IPS DF 6.9 (cell line): ENCODE measurements around the gene FGF8.
A peak's percentile ranks its signal among the peaks of the same experiment; 100 is the strongest.
"Not testable (repeated sequence)": the region's sequence is repeated elsewhere in the genome, so short reads cannot be mapped to it uniquely, and the experiment has no call there.

Source experiments
- DNase-seq: peaks from one replicate; pipeline ENCODE4 v3.0.0-alpha.2; 2013; ENCODE audit warnings: low read depth, low spot score
- H3K27ac ChIP-seq: one replicate; pipeline ENCODE4 v1.5.1; 2013; ENCODE audit warnings: low read length, control low read depth
- H3K27me3 ChIP-seq: 2 replicates; pipeline ENCODE4 v1.6.1; 2013; ENCODE audit warnings: mild to moderate bottlenecking, low read length; ENCODE audit not compliant: control insufficient read depth, insufficient read depth
- H3K36me3 ChIP-seq: 2 replicates; pipeline ENCODE4 v1.6.1; 2013; ENCODE audit warnings: low read length; ENCODE audit not compliant: control insufficient read depth, insufficient read depth
- H3K4me1 ChIP-seq: 2 replicates; pipeline ENCODE4 v1.6.1; 2013; ENCODE audit warnings: low read length; ENCODE audit not compliant: control insufficient read depth, insufficient read depth
- H3K4me3 ChIP-seq: 2 replicates; pipeline ENCODE4 v1.5.1; 2013; ENCODE audit warnings: mild to moderate bottlenecking, low read length
- H3K9me3 ChIP-seq: 2 replicates; pipeline ENCODE4 v1.6.1; 2013; ENCODE audit warnings: low read length, inconsistent platforms; ENCODE audit not compliant: control insufficient read depth, insufficient read depth
- WGBS: extraction: QIAGEN DNeasy Blood & Tissue Kit; methylation state at CpG from one replicate; pipeline ENCODE4 v1.1.7; 2013; ENCODE audit warnings: mixed read lengths, missing lambda C conversion rate; ENCODE audit not compliant: insufficient read length, insufficient coverage; 5-methylcytosine and 5-hydroxymethylcytosine counted together

The FGF8 gene

GRCh38 chr10:101812606-101813005, 36.7 kb upstream of the FGF8 start:
- Histone ChIP-seq H3K9me3 (no peaks in the 10 kb centered on the region), H3K27me3 (no peaks in the 10 kb centered on the region), H3K36me3 (peaks cover 5% of the 10 kb centered on the region; the same call in 1 of the 2 replicates), H3K4me1 (no peaks in the 10 kb centered on the region; the same call in 1 of the 2 replicates), H3K4me3 (no peak overlapping the region), H3K27ac (no peak overlapping the region)
- DNase-seq, result no peak
- no CpG with 5 or more reads among the region's 4 CpGs for WGBS

GRCh38 chr10:101807158-101807557, 31.2 kb upstream of the FGF8 start:
- Histone ChIP-seq H3K4me3 (no peak overlapping the region), H3K4me1 (no peaks in the 10 kb centered on the region), H3K9me3 (no peaks in the 10 kb centered on the region), H3K27ac (no peak overlapping the region), H3K36me3 (peaks cover 11% of the 10 kb centered on the region; the same call in 1 of the 2 replicates), H3K27me3 (no peaks in the 10 kb centered on the region)
- WGBS, result no CpG with 5 or more reads among the region's 1 CpG
- DNase-seq, result no peak

GRCh38 chr10:101803511-101803910, 27.6 kb upstream of the FGF8 start:
- no peaks in the 10 kb centered on the region for H3K27me3 ChIP-seq
- no peaks in the 10 kb centered on the region for H3K9me3 ChIP-seq
- DNase-seq, result no peak
- H3K4me3 ChIP-seq, result no peak overlapping the region
- peaks cover 28% of the 10 kb centered on the region for H3K36me3 ChIP-seq
- H3K4me1 ChIP-seq, result no peaks in the 10 kb centered on the region
- no peak overlapping the region for H3K27ac ChIP-seq
- 100% methylated on average over 1 of the region's 4 CpGs for WGBS

- Histone ChIP-seq H3K9me3 (no peaks in the 10 kb centered on the region), H3K27me3 (no peaks in the 10 kb centered on the region), H3K36me3 (peaks cover 29% of the 10 kb centered on the region), H3K4me3 (no peak overlapping the region), H3K4me1 (no peaks in the 10 kb centered on the region), H3K27ac (no peak overlapping the region)
- WGBS, result no CpG with 5 or more reads among the region's 4 CpGs
- DNase-seq, result no peak
Measured at GRCh38 chr10:101797403-101798059, 21.6 kb upstream of the FGF8 start.

GRCh38 chr10:101793526-101793925, 17.6 kb upstream of the FGF8 start:
- Histone ChIP-seq H3K27me3 (no peaks in the 10 kb centered on the region), H3K27ac (no peak overlapping the region), H3K4me1 (no peaks in the 10 kb centered on the region), H3K9me3 (no peaks in the 10 kb centered on the region), H3K4me3 (no peak overlapping the region), H3K36me3 (peaks cover 18% of the 10 kb centered on the region)
- no CpG with 5 or more reads among the region's 12 CpGs for WGBS
- DNase-seq, result no peak

GRCh38 chr10:101789686-101790085, 13.8 kb upstream of the FGF8 start:
- H3K9me3 ChIP-seq, result no peaks in the 10 kb centered on the region
- H3K27me3 ChIP-seq, result no peaks in the 10 kb centered on the region
- no CpG with 5 or more reads among the region's 7 CpGs for WGBS
- no peak overlapping the region for H3K27ac ChIP-seq
- no peak for DNase-seq
- peaks cover 22% of the 10 kb centered on the region for H3K36me3 ChIP-seq
- no peaks in the 10 kb centered on the region for H3K4me1 ChIP-seq
- no peak overlapping the region for H3K4me3 ChIP-seq

- DNase-seq, H3K4me3 ChIP-seq, H3K4me1 ChIP-seq, H3K27me3 ChIP-seq, H3K27ac ChIP-seq, H3K9me3 ChIP-seq: not testable (repeated sequence)
- peaks cover 22% of the 10 kb centered on the region for H3K36me3 ChIP-seq
- no CpG with 5 or more reads among the region's 9 CpGs for WGBS
Measured at GRCh38 chr10:101789231-101789630, 13.3 kb upstream of the FGF8 start.

- DNase-seq, result no peak
- Histone ChIP-seq H3K27ac (no peak overlapping the region), H3K27me3 (no peaks in the 10 kb centered on the region), H3K4me1 (peaks cover 8% of the 10 kb centered on the region), H3K9me3 (no peaks in the 10 kb centered on the region), H3K4me3 (no peak overlapping the region), H3K36me3 (peaks cover 13% of the 10 kb centered on the region)
- no CpG with 5 or more reads among the region's 2 CpGs for whole genome bisulfite sequencing
Measured at GRCh38 chr10:101785801-101786200, 9.9 kb upstream of the FGF8 start.

- Histone ChIP-seq H3K4me1 (peaks cover 15% of the 10 kb centered on the region), H3K36me3 (peaks cover 9% of the 10 kb centered on the region)
- WGBS, result no CpG with 5 or more reads among the region's 2 CpGs
Measured at GRCh38 chr10:101784558-101784957, 8.6 kb upstream of the FGF8 start.

GRCh38 chr10:101783736-101784118, 7.8 kb upstream of the FGF8 start:
- no CpG with 5 or more reads among the region's 10 CpGs for WGBS

More at GRCh38 chr10:101784558-101784957, 8.6 kb upstream of the FGF8 start:
- Histone ChIP-seq H3K27me3 (no peaks in the 10 kb centered on the region), H3K4me3 (no peak overlapping the region), H3K9me3 (no peaks in the 10 kb centered on the region), H3K27ac (no peak overlapping the region)
- no peak for DNase-seq

More at GRCh38 chr10:101783736-101784118, 7.8 kb upstream of the FGF8 start:
- peak overlapping the region; percentile 98; the same call in 1 of the 2 replicates for H3K4me3 ChIP-seq
- peaks cover 15% of the 10 kb centered on the region for H3K4me1 ChIP-seq
- no peak overlapping the region for H3K27ac ChIP-seq
- H3K36me3 ChIP-seq, result peaks cover 8% of the 10 kb centered on the region; the same call in 1 of the 2 replicates
- no peak for DNase-seq
- no peaks in the 10 kb centered on the region for H3K9me3 ChIP-seq
- no peaks in the 10 kb centered on the region for H3K27me3 ChIP-seq
